ENCODE data around the gene CMIP. TPM values are rescaled to one million over a fixed set of nuclear protein-coding genes. Genes with fewer than 3 reads are reported as not detected.

CMIP gene
- total RNA-seq, 4 donors from 2014 or later = 14.5 to 24.6 (median 21.0) TPM

- Histone ChIP-seq H3K27ac (replicated peaks in 1 of 4) (no peak overlapping the region), H3K36me3 (peaks cover 6 to 83% (median 67%) of the 10 kb centered on the region in 4 donors), H3K9me3 (no peaks in the 10 kb centered on the region), H3K4me3 (no peak overlapping the region), H3K4me1 (peaks cover under 1 to 30% (median 26%) of the 10 kb centered on the region in 4 donors), H3K27me3 (no peaks in the 10 kb centered on the region)
- no peak for TF ChIP-seq EP300 (IDR thresholded peaks at IDR 0.05)
- no peak for TF ChIP-seq POLR2A (IDR thresholded peaks at IDR 0.05; ENCODE audit: low read depth)
- TF ChIP-seq CTCF (IDR thresholded peaks at IDR 0.05) = no peak
- no peak for TF ChIP-seq POLR2AphosphoS5 (IDR thresholded peaks at IDR 0.05)
- WGBS = 97% methylated on average over 13 of the region's 20 CpGs
- DNase-seq (ENCODE audit: extremely low spot score) = no peak
- intact Hi-C loops (cut with DNase I) = no loop called here
Observed at GRCh38 chr16:81700071-81700779, 255.6 kb downstream of the CMIP start.

GRCh38 chr16:81700780-81701165 is 256.2 kb downstream of the CMIP start:
- TF ChIP-seq POLR2A (IDR thresholded peaks at IDR 0.05; ENCODE audit: low read depth) = no peak
- no peak for TF ChIP-seq EP300 (IDR thresholded peaks at IDR 0.05)
- TF ChIP-seq CTCF (IDR thresholded peaks at IDR 0.05) = no peak
- no peak for TF ChIP-seq POLR2AphosphoS5 (IDR thresholded peaks at IDR 0.05)
- DNase-seq (ENCODE audit: extremely low spot score) = no peak

GRCh38 chr16:81701296-81701970 is 256.8 kb downstream of the CMIP start:
- H3K27me3 ChIP-seq = no peaks in the 10 kb centered on the region
- no peaks in the 10 kb centered on the region for H3K9me3 ChIP-seq
- 86% methylated on average over 13 of the region's 20 CpGs for WGBS
- H3K27ac ChIP-seq (replicated peaks in 1 of 4) = no peak overlapping the region
- no peak for DNase-seq (ENCODE audit: extremely low spot score)
- intact Hi-C loops (cut with DNase I) = no loop called here
- TF ChIP-seq EP300 (IDR thresholded peaks at IDR 0.05) (no peak), POLR2A (IDR thresholded peaks at IDR 0.05; ENCODE audit: low read depth) (no peak), CTCF (IDR thresholded peaks at IDR 0.05) (no peak), POLR2AphosphoS5 (IDR thresholded peaks at IDR 0.05) (no peak)
- peaks cover 14 to 94% (median 78%) of the 10 kb centered on the region in 4 donors for H3K36me3 ChIP-seq
- peaks cover 0 to 18% (median 14%) of the 10 kb centered on the region in 4 donors for H3K4me1 ChIP-seq
- no peak overlapping the region for H3K4me3 ChIP-seq

More at GRCh38 chr16:81700780-81701165, 256.2 kb downstream of the CMIP start:
- H3K27ac ChIP-seq (replicated peaks in 1 of 4) = no peak overlapping the region
- H3K4me1 ChIP-seq = peaks cover 0 to 24% (median 20%) of the 10 kb centered on the region in 4 donors
- peaks cover 9 to 89% (median 72%) of the 10 kb centered on the region in 4 donors for H3K36me3 ChIP-seq
- WGBS = 93% methylated on average over 4 of the region's 4 CpGs
- no peaks in the 10 kb centered on the region for H3K9me3 ChIP-seq
- intact Hi-C loops (cut with DNase I) = no loop called here
- no peak overlapping the region for H3K4me3 ChIP-seq
- no peaks in the 10 kb centered on the region for H3K27me3 ChIP-seq

GRCh38 chr16:81702506-81702905 is 257.9 kb downstream of the CMIP start:
- H3K27me3 ChIP-seq = no peaks in the 10 kb centered on the region
- TF ChIP-seq CTCF (IDR thresholded peaks at IDR 0.05) (no peak), EP300 (IDR thresholded peaks at IDR 0.05) (no peak), POLR2A (IDR thresholded peaks at IDR 0.05; ENCODE audit: low read depth) (no peak), POLR2AphosphoS5 (IDR thresholded peaks at IDR 0.05) (no peak)
- DNase-seq (ENCODE audit: extremely low spot score) = no peak
- WGBS = 90% methylated on average over 5 of the region's 5 CpGs
- H3K36me3 ChIP-seq = peaks cover 17 to 95% (median 80%) of the 10 kb centered on the region in 4 donors
- H3K4me1 ChIP-seq = peaks cover 0 to 19% (median 13%) of the 10 kb centered on the region in 4 donors
- no peaks in the 10 kb centered on the region for H3K9me3 ChIP-seq
- intact Hi-C loops (cut with DNase I) = no loop called here
- no peak overlapping the region for H3K4me3 ChIP-seq
- no peak overlapping the region for H3K27ac ChIP-seq (replicated peaks in 1 of 4)

All from esophagus muscularis mucosa (tissue), 4 donors.